ENCODE measurements around the gene RASAL1. TPM values are rescaled to one million over a fixed set of nuclear protein-coding genes. Genes with fewer than 3 reads are reported as not detected.

RASAL1 gene
- total RNA-seq, 1 donor: not detected

- Histone ChIP-seq H3K27me3 (ENCODE audit: insufficient read depth, low read length) (no peaks in the 10 kb centered on the region), H2AFZ (ENCODE audit: low read length) (no peak overlapping the region), H3K4me1 (ENCODE audit: insufficient read depth, low read length) (no peaks in the 10 kb centered on the region), H3K36me3 (ENCODE audit: insufficient read depth, low read length) (peaks cover 80% of the 10 kb centered on the region), H3K27ac (ENCODE audit: low read depth, low read length) (no peak overlapping the region), H3K4me3 (ENCODE audit: insufficient read depth, low read length) (no peak overlapping the region), H4K20me1 (ENCODE audit: insufficient read depth, low read length) (peaks cover 8% of the 10 kb centered on the region), H3K4me2 (ENCODE audit: insufficient read depth, low read length) (no peak overlapping the region), H3K9me3 (ENCODE audit: low read depth, low read length) (peaks cover 4% of the 10 kb centered on the region), H3K79me2 (ENCODE audit: insufficient read depth, low read length) (no peaks in the 10 kb centered on the region)
- peak; percentile 96 for TF ChIP-seq CTCF (IDR thresholded peaks at IDR 0.05; ENCODE audit: extremely low read depth, low read depth, low read length)
- DNase-seq (ENCODE audit: insufficient read length, low spot score, missing footprints): peak; percentile 98
These were observed 39.2 kb upstream of the RASAL1 start for GRCh38 chr12:113174461-113175384.

DNA sequence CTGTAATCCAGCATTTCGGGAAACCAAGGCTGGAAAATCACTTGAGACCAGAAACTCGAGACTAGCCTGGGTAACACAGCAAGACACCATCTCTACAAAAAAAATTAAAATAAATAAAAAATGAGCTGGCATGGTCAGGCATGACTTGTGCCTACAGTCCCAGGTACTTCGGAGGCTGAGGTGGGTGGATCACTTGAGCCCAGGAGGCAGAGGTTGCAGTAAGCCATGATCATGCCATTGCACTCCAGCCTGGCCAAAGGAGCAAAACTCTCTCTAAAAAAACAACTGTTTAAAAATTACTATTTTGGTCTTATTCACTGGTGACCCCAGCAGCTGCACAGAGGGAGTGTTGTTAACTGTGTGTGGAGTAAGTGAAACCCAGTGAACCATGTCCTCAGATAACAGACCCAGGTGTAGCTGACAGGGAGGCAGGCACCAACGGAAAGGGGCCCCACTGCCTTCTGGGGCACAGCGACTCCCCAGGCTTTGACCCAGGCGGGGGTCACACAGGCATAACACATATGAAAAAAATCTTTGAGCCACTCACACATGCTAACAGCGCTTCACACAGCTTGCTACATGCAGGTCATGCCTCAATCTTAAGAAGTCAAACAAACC is 37.6 kb upstream of the RASAL1 start:
- no peak overlapping the region for H3K27ac ChIP-seq (ENCODE audit: low read depth, low read length)
- H3K4me2 ChIP-seq (ENCODE audit: insufficient read depth, low read length): no peak overlapping the region
- H3K27me3 ChIP-seq (ENCODE audit: insufficient read depth, low read length): no peaks in the 10 kb centered on the region
- H3K9me3 ChIP-seq (ENCODE audit: low read depth, low read length): peaks cover 4% of the 10 kb centered on the region
- no peak for TF ChIP-seq CTCF (IDR thresholded peaks at IDR 0.05; ENCODE audit: extremely low read depth, low read depth, low read length)
- no peak for DNase-seq (ENCODE audit: insufficient read length, low spot score, missing footprints)
- H3K36me3 ChIP-seq (ENCODE audit: insufficient read depth, low read length): peaks cover 75% of the 10 kb centered on the region
- H3K4me1 ChIP-seq (ENCODE audit: insufficient read depth, low read length): no peaks in the 10 kb centered on the region
- peaks cover 9% of the 10 kb centered on the region for H4K20me1 ChIP-seq (ENCODE audit: insufficient read depth, low read length)
- H3K4me3 ChIP-seq (ENCODE audit: insufficient read depth, low read length): no peak overlapping the region
- H3K79me2 ChIP-seq (ENCODE audit: insufficient read depth, low read length): no peaks in the 10 kb centered on the region
- H2AFZ ChIP-seq (ENCODE audit: low read length): no peak overlapping the region

DNA sequence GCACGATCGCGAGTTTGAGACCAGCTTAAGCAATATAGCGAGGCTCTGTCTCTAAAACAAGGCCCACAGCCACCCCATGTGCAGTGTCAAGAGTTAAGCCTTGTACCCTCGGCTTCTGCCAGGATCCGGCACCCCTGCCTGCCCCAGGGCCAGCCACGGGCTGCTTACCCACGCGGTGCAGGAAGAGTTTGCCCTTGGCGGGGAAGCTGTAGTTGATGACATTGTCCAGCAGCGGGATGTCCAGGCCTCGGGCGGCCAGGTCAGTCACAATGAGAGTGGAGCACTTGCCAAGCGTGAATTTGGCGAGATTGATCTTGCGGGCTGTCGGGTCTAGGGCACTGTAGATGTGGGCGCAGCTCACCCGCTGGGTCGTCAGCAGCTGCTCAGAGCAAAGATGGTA is 36.6 kb upstream of the RASAL1 start:
- DNase-seq (ENCODE audit: insufficient read length, low spot score, missing footprints): no peak
- H3K9me3 ChIP-seq (ENCODE audit: low read depth, low read length): peaks cover 3% of the 10 kb centered on the region
- no peak overlapping the region for H3K4me3 ChIP-seq (ENCODE audit: insufficient read depth, low read length)
- TF ChIP-seq CTCF (IDR thresholded peaks at IDR 0.05; ENCODE audit: extremely low read depth, low read depth, low read length): no peak
- no peak overlapping the region for H3K4me2 ChIP-seq (ENCODE audit: insufficient read depth, low read length)
- H3K4me1 ChIP-seq (ENCODE audit: insufficient read depth, low read length): no peaks in the 10 kb centered on the region
- no peaks in the 10 kb centered on the region for H3K27me3 ChIP-seq (ENCODE audit: insufficient read depth, low read length)
- H3K79me2 ChIP-seq (ENCODE audit: insufficient read depth, low read length): no peaks in the 10 kb centered on the region
- H4K20me1 ChIP-seq (ENCODE audit: insufficient read depth, low read length): peaks cover 9% of the 10 kb centered on the region
- H3K36me3 ChIP-seq (ENCODE audit: insufficient read depth, low read length): peaks cover 71% of the 10 kb centered on the region
- no peak overlapping the region for H2AFZ ChIP-seq (ENCODE audit: low read length)
- H3K27ac ChIP-seq (ENCODE audit: low read depth, low read length): no peak overlapping the region

DNA sequence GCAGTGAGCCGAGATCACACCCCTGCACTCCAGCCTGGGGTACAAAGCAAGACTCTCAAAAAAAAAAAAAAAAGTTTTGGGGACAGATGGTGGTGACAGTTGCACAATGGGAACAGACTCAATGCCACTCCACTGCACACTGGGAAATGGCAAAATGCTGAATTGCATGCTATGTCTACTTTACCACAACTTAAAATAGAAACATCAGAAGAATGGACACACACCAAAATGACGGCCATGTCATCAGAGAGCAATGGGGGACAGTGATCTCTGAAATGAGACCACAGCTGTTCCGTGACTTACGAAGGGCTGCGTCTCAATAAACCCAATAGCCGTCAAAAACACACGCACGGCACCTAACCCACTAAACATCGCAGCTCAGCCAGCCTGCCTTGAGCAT is 36.0 kb upstream of the RASAL1 start:
- Histone ChIP-seq H3K4me2 (ENCODE audit: insufficient read depth, low read length) (no peak overlapping the region), H3K36me3 (ENCODE audit: insufficient read depth, low read length) (peaks cover 71% of the 10 kb centered on the region), H3K27me3 (ENCODE audit: insufficient read depth, low read length) (no peaks in the 10 kb centered on the region), H3K27ac (ENCODE audit: low read depth, low read length) (no peak overlapping the region), H3K4me3 (ENCODE audit: insufficient read depth, low read length) (no peak overlapping the region), H3K9me3 (ENCODE audit: low read depth, low read length) (no peaks in the 10 kb centered on the region), H4K20me1 (ENCODE audit: insufficient read depth, low read length) (peaks cover 9% of the 10 kb centered on the region), H3K4me1 (ENCODE audit: insufficient read depth, low read length) (no peaks in the 10 kb centered on the region), H3K79me2 (ENCODE audit: insufficient read depth, low read length) (no peaks in the 10 kb centered on the region), H2AFZ (ENCODE audit: low read length) (no peak overlapping the region)
- peak; percentile 62 for DNase-seq (ENCODE audit: insufficient read length, low spot score, missing footprints)
- TF ChIP-seq CTCF (IDR thresholded peaks at IDR 0.05; ENCODE audit: extremely low read depth, low read depth, low read length): no peak

Measured in osteoblast (primary cell).